Pulmonary artery endothelial cell (primary cell): ENCODE data around the gene ZRANB1. TPM values are rescaled to one million over a fixed set of nuclear protein-coding genes. Genes with fewer than 3 reads are reported as not detected.

Experiments used
- DNase-seq: peaks from one replicate; pipeline ENCODE4 v3.0.0-alpha.2; 2011; ENCODE audit warnings: low read depth, low spot score
- total RNA-seq: library from RNA; depleted of rRNA; stranded (reverse); fragments of >200 nt; gene quantifications from 2 replicates; pipeline ENCODE4 v1.2.3, GENCODE V29; 2014

The ZRANB1 gene
- total RNA-seq, 1 donor from 2014 or later: 24.1 TPM

- no peak for DNase-seq
Observed at GRCh38 chr10:124918906-124919305, 23.0 kb upstream of the ZRANB1 start.

DNA sequence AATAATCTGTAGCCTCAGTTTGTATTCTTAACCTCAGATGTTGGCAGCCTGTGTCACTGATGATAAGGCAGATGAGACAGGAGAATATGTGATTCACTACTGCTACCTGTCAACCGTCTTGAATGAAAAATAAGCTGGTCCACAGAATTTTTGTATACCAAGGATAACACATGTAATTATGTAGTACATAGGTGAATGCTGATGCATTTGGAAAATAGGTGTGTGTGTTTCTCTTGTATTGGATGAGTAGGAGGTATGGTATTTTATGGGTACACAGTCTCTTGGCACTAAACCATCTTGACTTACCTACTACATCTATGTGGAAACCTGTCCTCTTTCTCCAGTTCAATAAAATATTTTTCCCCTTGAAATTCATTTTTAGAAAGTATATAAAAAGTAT lies 20.7 kb upstream of the ZRANB1 start:
- DNase-seq: no peak

GRCh38 chr10:124923684-124924083 lies 18.2 kb upstream of the ZRANB1 start:
- no peak for DNase-seq

GRCh38 chr10:124926548-124926947 lies 15.4 kb upstream of the ZRANB1 start:
- no peak for DNase-seq

- DNase-seq: no peak
Observed at GRCh38 chr10:124928087-124928486, 13.8 kb upstream of the ZRANB1 start.

- DNase-seq: no peak
Observed at GRCh38 chr10:124928545-124928944, 13.4 kb upstream of the ZRANB1 start.

GRCh38 chr10:124935946-124936345 lies 6.0 kb upstream of the ZRANB1 start:
- DNase-seq: no peak

GRCh38 chr10:124936813-124937212 lies 5.1 kb upstream of the ZRANB1 start:
- DNase-seq: no peak

DNA sequence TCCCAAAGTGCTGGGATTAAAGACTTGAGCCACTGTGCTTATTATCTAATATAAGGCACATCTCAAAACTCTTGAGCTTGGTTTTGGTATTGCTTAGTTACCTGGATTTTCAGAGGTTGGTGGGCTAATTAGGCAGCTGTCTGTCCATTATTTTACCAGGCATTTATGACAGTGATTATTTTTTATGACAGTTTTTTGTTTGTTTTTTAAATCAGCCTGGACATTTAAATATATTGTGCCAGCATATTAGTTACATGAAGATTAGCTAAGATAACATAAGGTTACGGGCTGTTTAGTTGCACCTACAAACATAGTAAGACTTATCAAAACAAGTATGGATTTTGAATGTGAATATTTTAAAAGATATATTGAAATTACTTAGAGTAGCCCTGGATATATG lies 2.6 kb upstream of the ZRANB1 start:
- DNase-seq: no peak

GRCh38 chr10:124942317-124943169 lies 620 bp downstream of the ZRANB1 start:
- DNase-seq: no peak

GRCh38 chr10:124943301-124944092 lies 1.6 kb downstream of the ZRANB1 start:
- no peak for DNase-seq

- no peak for DNase-seq
Observed at GRCh38 chr10:124944982-124945381, 3.1 kb downstream of the ZRANB1 start.

GRCh38 chr10:124946945-124947344 lies 5.0 kb downstream of the ZRANB1 start:
- DNase-seq: no peak

- DNase-seq: no peak
Observed at GRCh38 chr10:124949543-124949942, 7.6 kb downstream of the ZRANB1 start.

GRCh38 chr10:124952123-124952522 lies 10.2 kb downstream of the ZRANB1 start:
- DNase-seq: no peak

- no peak for DNase-seq
Observed at GRCh38 chr10:124953421-124953820, 11.5 kb downstream of the ZRANB1 start.

GRCh38 chr10:124955243-124955642 lies 13.3 kb downstream of the ZRANB1 start:
- DNase-seq: no peak

- no peak for DNase-seq
Observed at GRCh38 chr10:124955868-124956267, 13.9 kb downstream of the ZRANB1 start.

- no peak for DNase-seq
Observed at GRCh38 chr10:124956764-124957163, 14.8 kb downstream of the ZRANB1 start.

GRCh38 chr10:124957404-124957947 lies 15.6 kb downstream of the ZRANB1 start:
- no peak for DNase-seq

GRCh38 chr10:124959564-124959963 lies 17.6 kb downstream of the ZRANB1 start:
- DNase-seq: no peak

DNA sequence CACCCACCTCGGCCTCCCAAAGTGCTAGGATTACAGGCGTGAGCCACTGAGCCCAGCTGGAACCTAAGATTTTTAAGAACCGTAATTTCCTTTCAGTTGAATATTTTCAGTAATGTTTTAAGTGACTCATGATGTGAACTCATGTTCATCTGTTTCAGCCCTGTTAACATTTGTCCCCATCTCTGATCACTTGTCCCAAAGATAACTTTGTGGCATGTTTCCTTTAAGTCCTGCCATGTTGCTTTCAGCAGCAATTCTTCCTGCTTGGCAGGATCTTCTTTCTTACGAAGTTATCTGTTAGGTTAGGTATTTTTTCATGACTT lies 19.3 kb downstream of the ZRANB1 start:
- no peak for DNase-seq
